Stimulated activated CD8-positive, alpha-beta memory T cell treated with anti-CD3 and anti-CD28 coated beads, Interleukin-12 subunit alpha, Interleukin-12 subunit beta, amount 100 ng/mL, for 4 hours (primary cell): ENCODE measurements around the gene IL1F10.

Experiments
- DNase-seq: peaks from one replicate; pipeline ENCODE4 v3.0.0-alpha.2; 2020; ENCODE audit warnings: low read depth

The IL1F10 gene, protein sequence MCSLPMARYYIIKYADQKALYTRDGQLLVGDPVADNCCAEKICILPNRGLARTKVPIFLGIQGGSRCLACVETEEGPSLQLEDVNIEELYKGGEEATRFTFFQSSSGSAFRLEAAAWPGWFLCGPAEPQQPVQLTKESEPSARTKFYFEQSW

DNA sequence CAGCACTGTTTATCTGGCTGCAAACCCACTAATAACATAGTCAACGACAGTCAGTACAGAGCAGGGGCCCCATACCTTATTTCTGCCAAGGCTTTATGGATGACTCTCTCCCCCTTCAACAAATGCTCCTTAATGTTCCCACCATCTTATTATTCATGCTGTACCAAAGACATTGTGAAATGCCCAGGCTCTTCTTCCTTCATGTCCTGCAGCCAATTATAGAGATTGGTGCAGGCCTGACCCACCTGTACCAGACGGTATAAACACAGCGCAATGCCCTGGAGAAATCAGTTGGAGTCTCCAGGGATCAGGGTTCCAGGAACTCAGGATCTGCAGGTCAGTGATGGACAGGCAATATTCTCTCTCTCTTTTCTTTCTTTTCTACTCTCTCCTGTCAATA, at the start of gene IL1F10:
IL1F10 (plus strand) TSS at position 290 of the 400 bp plus-strand sequence. CDS start 4,769 bp downstream, outside the sequence.
- DNase-seq, result no peak

DNA sequence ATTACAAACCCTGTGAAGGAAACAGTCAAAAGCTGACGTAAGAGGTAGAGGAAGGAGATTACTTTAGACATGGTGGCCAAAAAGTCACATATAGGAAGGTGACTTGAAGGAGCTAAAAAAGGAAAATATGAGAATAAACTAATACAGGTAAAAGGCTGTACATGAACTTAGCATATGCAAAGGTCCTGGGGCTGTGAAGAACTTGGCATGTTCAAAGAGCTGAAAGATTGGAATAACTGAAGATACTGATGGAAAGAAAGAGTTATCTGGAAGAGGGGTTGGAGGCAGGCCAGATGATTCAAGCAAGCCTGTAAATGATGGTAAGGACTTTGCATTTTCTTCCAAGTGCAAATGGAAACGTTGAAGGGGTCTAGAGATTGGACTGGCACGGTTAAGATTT, 49.3 kb upstream of the IL1F10 start:
- no peak for DNase-seq

DNA sequence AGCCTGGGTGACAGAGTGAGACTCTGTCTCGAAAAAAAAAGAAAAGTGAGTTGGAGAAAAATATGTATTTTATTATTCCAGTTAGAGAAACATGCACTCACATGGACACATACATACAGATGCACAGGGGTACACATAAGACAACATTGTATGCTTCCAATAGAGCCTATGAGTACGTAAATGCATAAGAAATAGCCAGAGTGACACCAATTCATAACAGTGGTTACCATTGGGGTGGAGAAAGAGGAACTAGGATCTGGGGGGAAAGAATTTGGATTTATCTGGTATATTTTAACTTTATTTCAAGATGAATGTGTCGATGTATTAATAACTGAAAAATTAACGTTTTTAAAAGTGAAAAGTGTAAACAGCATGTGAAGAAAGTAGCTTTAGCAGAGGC, 46.5 kb upstream of the IL1F10 start:
- no peak for DNase-seq

DNA sequence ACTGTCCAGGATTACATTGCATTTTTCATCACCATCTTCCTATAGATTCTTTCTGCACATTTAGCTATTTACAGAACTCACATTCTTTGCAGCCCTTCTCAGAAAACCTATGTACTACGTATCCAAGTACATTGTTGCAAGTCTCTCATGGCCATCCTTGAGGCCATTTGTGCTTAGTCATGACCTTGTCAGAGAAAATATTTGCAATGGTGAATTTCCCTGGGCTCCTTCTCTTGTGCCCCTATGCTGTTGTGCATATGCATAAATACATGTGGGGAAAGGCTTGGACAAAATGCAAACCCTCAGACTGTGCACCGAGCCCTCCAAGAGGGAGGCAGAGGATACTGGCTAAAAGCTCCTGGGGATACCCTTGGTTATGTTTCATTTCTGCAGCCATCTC, 43.0 kb upstream of the IL1F10 start:
- DNase-seq, result no peak

DNA sequence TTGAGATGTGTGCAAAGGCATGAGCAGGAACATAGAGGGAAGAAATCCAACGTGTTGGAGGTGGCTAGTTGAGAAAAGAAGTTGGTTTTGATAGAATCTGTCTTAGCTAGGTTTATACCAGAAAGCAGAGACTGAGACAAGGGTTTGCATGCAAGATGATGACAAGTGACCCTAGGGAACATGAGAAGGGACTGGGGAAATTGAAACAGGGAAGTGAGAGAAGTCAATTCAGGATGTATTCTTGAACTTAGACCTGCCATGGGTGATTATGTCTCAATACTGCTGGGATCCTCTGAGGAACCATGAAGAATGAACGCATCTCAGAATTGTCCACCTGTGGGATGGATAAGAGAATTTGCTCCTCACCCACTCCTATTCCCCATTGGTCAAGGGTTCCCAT, 42.0 kb upstream of the IL1F10 start:
- no peak for DNase-seq

DNA sequence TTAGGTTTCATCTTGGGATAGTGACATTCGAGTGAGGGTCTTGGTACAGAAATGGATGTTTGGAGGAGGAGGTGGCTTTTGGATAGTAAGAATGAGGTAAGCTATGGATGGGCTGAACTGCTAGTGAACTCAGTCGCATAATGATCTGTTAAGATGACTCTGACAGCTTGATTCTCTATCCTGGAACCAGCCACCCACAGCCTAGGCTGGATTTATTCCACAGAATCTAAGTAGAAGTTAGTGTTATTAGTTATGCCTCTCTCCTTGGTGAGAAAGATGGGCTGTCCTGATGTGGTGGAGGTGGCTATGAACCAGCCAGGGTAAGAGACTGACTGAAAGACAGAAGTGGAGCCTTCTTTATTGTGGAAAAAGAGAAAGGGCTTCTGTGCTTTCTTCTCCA, 40.1 kb upstream of the IL1F10 start:
- no peak for DNase-seq

DNA sequence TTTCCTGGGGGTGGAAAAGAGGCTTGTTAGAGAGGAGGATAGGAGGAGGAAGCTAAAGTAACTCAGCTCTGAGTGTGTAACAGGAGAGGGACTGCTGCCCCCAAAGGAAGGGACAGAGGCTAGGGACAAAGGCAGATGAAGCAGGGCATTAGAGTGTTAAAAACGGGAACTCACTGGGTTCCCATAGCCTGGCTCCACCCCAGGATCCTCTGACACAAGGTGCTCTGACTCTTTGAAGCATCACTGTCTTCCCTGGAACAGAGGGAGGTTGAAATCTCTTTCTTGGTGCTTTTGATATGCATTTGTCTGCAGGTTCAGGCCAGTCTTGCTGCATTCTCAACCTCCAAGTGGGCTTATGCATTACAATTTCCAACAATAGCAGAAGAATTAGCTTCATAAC, 39.7 kb upstream of the IL1F10 start:
- no peak for DNase-seq

DNA sequence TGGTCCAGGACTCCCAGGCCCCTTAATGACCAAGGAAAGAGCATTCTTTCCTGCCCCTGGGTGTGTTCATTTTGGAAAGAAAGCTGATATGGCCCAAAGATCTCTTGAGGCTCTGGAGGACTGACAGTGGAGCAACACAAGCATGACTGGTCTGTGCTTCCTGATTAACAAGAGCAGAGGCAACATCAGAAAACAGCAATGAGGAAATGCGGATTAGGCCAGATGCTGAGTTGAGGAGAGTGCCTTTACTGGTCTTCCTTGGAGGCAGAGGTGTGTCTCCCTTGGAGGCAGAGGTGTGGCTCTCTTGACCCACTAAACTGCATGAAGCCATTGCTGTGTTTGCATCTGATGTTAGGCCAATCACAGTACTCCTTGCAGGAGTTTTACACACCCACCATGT, 35.0 kb upstream of the IL1F10 start:
- DNase-seq, result no peak

DNA sequence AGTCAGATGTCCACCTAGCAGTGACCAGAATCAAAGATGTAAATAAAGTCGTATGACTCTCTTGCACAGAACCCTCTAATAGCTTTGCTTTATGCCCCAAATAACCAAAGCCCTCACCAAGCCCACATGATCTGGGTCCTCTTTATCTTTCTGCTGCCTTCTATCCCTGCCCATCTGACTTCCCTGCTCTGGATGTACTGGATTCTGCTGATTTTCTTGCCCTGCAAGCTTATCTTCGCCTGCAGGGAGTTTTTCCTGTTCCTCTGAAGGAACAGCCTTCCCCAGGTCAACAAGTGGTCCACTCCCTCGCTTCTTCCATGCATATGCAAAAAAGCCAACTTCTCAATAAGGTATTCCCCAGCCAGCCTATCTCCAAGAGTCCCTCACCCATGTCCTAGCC, 33.8 kb upstream of the IL1F10 start:
- DNase-seq, result no peak

DNA sequence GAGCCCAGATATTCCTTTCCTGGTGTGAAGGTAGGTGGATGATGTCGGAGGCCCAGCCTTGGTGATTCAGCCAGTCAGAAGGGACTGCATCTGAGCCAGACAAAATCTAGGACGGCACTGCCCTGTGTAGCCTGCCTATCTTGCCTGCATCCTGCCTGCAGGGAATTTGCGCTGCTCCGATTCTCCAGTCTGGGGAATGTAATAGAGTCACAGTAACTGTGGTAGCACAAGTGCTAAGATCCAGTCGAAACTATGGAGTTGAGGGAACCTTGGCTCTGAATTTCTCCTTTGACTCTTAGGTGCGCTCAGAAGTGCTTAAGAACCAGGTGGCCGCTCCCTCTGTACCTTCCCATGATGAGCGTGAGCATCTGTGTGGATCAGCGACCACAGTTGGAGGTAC, 31.0 kb upstream of the IL1F10 start:
- no peak for DNase-seq

DNA sequence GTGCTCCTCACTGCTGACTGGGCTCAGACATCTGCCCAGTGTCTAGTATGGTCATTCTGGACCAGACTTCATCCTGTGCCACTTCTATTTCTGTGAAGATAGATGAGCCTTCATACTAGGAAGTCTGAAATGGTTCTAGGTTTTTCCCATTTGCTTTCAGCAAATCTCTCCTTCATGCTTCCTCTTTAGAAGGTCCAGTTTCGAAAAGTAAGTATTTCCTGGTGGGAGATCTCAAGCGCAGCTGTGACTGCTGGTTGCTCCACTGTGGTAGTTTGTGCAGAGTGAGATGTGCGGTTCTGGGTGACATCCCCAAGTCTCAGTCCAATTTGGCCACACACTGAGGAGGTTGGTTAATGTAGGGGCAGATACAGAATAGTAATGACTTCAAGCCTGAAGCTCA, 29.5 kb upstream of the IL1F10 start:
- DNase-seq, result no peak

DNA sequence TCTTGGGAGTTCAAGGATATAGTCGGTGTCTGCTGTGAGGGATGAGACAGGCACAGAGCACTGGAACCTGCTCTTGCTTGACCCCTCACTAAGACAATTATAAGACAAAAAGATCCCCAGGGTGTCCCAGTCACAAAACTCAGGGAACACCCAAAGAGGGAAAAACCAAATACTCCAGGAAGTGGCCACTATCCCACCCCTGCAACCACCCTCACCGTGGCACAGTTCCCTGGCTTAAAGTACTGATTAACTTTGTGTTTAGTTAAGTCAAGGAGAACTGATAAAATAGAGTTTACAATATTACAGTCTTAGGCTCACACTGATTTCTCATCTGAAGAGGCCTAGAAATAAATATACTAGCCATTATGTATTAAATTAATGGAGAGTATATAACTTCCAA, 28.6 kb upstream of the IL1F10 start:
- DNase-seq, result no peak

DNA sequence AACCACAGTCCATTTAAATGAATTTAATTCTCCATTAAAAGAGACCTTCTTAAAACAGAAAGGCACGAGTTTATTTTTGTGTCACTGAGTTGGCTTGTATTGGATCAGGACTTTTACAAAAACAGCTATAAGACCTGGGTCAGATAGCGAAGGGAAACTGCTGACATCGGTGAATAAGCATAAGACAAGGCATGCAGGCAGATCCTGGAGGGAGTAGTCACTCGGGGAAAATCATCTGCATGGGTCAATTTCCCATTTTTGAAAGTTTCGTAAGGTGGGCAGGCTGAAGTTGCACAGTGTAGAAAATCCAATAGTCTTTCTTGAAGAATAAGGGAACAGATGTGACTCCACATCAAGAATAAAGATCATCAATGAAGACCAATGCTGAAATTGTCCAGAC, 28.1 kb upstream of the IL1F10 start:
- DNase-seq, result no peak

DNA sequence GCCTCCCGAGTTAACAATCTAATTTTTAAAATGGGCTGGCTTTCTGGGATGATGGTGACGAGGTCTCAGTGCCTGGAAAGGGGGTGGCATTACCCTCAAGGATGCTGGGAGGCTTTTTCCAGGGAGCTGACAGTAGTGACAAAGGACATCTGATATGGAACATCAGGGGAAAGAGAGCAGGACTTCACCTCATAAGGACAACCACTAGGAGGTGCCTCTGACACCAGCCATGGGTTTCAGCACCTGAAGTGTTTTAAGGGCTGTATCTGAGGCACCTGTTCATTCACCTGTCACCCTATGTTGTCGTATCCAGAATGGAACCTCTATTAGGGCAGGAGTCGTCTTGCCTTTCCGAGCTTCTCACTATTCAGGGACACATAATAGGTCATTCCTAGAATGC, 25.9 kb upstream of the IL1F10 start:
- no peak for DNase-seq

DNA sequence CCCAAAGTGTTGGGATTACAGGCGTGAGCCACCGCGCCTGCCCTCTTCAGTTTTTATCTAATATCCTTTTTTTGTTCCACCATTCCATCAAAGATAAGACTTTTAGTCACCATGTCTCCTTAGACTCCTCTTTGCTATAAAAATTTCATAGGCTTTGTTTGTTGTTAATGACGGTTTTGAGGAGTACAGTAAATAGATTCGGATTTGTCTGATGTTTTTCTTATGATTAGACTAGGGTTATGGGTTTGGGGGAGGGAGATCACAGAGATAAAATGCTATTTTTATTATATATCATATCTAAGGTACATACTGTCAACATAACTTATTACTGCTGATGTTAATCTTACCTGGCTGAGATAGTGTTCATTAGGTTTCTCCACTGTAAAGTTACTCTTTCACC, 21.3 kb upstream of the IL1F10 start:
- DNase-seq, result no peak

DNA sequence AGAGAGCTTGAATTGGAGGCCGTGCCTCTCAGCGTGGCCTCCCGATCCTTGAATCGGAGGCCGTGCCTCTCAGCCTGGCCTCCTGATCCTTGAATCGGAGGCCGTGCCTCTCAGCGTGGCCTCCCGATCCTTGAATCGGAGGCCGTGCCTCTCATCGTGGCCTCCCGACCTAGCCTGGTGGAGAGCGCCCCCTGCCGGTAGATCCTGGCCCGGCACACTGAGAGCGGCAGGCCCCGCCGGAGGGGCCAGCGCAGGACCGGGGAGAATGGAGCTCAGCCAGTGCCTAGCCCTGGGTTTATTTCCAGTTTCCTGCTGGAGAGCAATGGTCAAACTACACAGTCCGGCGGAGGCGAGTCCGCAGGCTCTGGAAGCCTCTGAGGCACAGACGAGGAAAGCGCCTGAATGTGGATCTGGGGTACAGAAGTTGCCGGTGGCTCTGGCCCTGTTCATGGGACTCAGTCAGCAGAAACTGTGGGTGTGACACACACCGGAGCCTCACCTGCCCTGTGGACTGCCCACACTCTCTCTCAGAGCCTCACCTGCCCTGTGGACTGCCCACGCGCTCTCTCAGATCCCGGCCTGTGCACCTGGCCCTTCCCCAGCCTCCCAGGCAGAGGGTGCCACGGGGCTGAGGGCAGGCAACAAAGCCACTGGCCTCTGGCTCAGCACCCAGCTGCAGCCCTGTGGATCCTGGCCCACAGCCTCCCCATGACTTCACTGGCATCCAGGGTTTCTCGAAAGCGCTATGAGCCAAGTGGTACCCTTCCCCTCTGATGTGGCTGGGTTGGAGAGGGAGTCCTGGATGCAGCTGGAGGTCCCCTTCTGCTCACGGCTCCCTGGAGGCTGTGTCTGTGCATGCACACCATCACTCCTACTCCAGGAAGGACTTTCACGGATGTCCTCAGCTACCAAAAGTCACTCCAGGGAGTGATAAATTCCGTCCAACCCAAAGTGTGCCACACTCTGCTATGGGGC, 16.6 kb upstream of the IL1F10 start:
- no peak for DNase-seq

DNA sequence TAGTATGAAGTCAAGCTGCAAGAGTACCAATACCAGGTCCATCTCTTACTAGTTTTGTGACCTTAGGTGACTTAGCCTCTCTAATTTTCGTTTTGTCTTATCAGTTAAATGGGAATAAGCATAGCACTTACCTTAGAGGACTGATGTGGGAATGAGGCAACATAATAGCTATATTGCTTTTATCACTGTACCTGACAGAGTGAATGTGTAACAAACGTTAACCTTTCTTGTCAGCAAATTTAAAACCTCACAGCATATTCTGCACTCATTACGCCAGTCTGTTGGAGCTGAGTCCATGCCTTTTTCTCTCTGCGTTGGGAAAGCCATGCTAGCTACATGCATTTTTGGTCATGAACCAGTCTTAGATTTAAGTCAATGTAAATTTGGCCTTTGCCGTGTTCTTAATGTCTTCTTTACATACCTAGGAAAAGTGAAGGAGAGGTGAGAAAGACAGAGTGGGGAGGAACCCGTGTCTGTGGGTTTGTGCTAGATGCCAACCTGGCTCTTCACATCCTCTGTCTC, 15.3 kb upstream of the IL1F10 start, which contains the start of gene IL36B:
IL36B (minus strand) TSS at position 472 of the 522 bp plus-strand sequence.
- DNase-seq, result no peak

DNA sequence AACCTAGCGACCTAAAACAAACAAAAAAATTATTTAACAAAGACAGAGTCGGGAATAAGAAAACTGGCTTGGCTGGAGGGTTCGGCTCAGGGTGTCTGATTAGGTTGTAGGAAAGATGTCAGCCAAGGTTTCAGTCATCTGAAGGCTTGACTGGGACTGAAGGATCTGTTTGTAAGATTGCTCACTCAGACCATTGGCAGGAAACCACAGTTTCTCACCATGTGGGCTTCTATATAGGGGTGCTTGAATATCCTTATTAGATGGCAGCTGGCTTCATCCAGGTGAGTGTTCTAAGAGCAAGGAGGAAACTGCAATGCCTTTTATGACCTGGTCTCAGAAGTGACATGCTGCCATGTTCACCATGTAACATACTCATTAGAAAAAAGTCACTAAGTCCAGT, 14.1 kb upstream of the IL1F10 start:
- DNase-seq, result no peak

DNA sequence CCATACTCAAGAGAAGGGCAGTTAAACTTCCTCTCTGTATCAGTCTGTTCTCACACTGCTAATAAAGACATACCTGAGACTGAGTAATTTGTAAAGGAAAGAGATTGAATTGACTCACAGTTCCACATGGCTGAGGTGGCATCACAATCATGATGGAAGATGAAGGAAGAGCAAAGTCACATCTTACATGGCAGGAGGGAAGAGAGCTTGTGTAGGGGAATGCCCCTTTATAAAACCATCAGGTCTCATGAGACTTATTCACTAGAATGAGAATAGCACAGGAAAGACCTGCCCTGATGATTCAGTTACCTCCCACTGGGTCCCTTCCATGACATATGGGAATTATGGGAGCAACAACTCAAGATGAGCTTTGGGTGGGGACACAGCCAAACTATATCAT, 13.7 kb upstream of the IL1F10 start:
- no peak for DNase-seq

DNA sequence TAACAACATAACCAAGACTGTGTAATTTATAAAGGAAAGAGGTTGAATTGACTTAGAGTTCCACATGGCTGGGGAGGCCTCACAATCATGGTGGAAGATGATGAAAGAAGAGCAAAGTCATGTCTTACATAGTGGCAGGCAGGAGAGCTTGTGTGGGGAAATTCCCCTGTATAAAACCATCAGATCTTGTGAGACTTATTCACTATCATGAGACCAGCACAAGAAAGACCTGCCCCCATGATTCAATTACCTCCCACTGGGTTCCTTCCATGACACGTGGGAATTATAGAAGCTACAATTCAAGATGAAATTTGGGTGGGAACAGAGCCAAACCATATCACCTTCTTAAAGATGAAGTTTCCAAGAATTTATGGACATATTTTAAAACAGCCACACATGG, 11.2 kb upstream of the IL1F10 start:
- DNase-seq, result no peak

DNA sequence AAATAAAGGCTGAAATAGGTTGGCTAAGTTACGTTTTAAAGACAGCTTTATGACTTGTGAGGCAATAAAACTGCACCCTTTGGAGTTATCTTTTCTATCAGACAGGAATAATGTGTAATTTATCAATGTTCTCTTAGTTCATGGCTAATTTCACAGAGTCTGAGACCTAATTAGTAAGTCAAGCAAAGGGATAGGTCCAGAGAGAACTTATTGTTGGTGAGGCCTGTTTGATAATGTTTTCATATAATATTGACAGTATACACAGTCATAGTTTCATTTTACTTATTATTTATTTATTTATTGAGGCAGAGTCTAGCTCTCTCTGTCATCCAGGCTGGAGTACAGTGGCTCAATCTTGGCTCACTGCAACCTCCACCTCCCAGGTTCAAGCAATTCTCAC, 10.7 kb upstream of the IL1F10 start:
- no peak for DNase-seq

DNA sequence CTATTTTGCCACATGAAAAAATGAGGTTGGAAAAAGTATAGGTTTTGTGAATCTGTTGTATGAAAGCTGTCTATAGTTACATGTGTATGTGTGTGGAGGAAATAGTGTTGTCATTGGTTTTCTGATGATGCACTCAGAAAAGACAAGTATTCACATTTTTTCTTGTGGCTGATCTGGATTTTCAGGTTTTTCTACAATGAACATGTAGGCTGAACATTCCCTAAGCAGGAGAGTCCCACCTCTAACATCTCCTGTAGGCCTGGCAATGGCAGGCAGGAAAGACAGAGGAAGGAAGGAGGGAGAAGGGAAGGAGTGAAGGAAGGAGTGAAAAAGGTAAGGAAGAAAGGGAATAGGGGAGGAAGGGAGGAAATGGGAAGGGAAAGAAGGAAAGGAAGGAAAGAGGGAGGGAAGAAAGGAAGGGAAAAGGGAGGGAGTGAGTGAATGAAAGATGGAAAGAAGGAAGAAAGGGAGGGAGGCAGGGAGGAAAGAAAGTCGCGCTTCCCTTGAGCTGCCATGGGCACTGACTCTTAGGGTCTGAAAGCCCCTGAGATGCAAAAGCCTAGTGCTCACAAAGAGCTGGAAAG, 9.3 kb upstream of the IL1F10 start:
- DNase-seq, result no peak
